Activated effector memory CD4-positive, alpha-beta T cell treated with anti-CD3 and anti-CD28 coated beads, Interleukin-2, amount 50 U/mL, for 16 hours (primary cell): ENCODE measurements around the gene RPL4.

Experiments
- DNase-seq: peaks from one replicate; pipeline ENCODE4 v3.0.0-alpha.2; 2020

Gene RPL4

DNA sequence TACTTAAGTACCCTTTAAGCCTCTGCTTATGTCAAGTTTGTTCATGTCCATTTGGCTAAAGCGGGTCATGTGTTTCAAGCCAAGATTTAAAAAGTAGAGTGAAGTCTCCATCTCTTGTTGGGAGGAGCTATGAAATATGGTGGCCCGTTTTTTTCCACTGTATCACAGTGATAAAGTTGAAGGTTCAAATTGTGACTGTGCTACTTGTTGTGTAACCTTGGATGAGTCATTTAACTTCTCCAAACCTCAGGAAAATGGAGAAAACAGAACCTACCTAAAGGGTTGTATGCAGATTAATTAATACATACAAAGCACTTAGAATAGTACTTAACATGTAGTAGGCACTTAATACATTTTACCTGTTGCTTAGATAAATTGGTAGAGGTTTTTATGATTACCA, 50.5 kb downstream of the RPL4 start:
- no peak for DNase-seq

DNA sequence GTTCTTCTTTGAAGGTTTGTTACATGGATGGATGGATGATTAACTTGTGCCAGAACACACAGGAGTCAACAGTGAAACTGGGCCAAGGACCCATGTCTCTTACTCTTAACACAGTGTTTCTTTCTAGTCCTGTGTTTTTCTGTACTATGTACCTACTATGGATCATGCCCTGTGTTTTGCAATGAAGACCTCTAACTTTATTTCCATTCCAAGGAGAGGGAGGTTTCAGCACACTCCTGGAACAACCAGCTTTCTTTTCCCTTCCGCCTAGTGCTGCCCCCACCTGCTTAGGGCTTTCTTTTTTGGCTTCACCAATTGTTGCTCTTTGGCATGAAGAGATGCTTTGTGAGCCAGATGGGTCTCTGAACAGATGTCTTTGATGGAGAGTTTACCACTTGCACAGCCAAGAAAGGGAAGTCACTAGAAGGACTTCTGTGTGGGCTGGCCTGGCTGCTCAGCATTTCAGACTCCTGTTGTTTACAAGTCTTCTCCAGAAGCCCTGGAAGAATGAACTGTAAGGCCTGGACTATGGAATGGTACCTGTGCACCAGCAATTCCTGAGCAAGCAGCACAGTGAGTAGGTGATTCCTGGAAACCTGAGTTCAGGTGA, 51.6 kb downstream of the RPL4 start:
- DNase-seq, result no peak

DNA sequence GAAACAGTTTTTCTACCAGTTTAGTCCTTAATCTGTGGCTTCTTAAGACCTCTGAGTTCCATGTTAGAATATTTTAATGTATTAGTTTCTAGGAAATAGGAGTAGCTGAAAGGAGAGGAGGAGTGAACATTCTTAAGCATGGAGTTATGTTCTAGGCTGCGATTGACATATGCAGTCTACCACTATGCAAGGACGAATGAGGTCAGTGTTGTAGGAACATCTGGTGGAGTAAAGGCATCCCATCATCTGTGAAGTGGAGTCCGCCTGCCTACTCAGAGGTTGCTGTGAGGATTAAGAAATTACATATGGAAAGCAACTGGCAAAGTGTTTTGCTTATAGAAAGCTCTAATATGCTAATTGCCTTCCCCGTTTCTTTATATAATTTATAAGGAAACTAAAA, 52.2 kb downstream of the RPL4 start:
- DNase-seq, result no peak
